NB4 (cell line): ENCODE results near the gene SERPINE3.

Experiments used
- DNase-seq: peaks from one replicate; pipeline ENCODE4 v3.0.0; 2010; ENCODE audit warnings: low read depth
- H3K4me3 ChIP-seq: one replicate; pipeline ENCODE4 v1.5.1; 2011; ENCODE audit warnings: mild to moderate bottlenecking, low read depth, low read length, moderate library complexity
- MAX ChIP-seq: IDR thresholded peaks from 2 replicates; pipeline ENCODE4 v1.6.1; 2011; ENCODE audit warnings: low read depth, low read length
- MYC ChIP-seq: IDR thresholded peaks from 2 replicates; pipeline ENCODE4 v1.6.1; 2011; ENCODE audit warnings: low read depth, low read length
- POLR2A ChIP-seq: IDR thresholded peaks from 2 replicates; pipeline ENCODE4 v1.6.1; 2011; ENCODE audit warnings: mild to moderate bottlenecking; ENCODE audit not compliant: insufficient read length; ENCODE audit errors: extremely low read depth
- TF ChIP-seq, protein P1 (sequence below): IDR thresholded peaks from one replicate; pipeline ENCODE4 v1.5.1; 2012; ENCODE audit warnings: low read depth, low read length

Gene SERPINE3

GRCh38 chr13:51328488-51328887 lies 11.0 kb upstream of the SERPINE3 start:
- no peak for TF ChIP-seq POLR2A
- TF ChIP-seq, protein P1, sequence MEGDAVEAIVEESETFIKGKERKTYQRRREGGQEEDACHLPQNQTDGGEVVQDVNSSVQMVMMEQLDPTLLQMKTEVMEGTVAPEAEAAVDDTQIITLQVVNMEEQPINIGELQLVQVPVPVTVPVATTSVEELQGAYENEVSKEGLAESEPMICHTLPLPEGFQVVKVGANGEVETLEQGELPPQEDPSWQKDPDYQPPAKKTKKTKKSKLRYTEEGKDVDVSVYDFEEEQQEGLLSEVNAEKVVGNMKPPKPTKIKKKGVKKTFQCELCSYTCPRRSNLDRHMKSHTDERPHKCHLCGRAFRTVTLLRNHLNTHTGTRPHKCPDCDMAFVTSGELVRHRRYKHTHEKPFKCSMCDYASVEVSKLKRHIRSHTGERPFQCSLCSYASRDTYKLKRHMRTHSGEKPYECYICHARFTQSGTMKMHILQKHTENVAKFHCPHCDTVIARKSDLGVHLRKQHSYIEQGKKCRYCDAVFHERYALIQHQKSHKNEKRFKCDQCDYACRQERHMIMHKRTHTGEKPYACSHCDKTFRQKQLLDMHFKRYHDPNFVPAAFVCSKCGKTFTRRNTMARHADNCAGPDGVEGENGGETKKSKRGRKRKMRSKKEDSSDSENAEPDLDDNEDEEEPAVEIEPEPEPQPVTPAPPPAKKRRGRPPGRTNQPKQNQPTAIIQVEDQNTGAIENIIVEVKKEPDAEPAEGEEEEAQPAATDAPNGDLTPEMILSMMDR: no peak
- TF ChIP-seq MAX: no peak
- no peak for TF ChIP-seq MYC
- no peak overlapping the region for H3K4me3 ChIP-seq
- DNase-seq: no peak

GRCh38 chr13:51329606-51330005 lies 9.9 kb upstream of the SERPINE3 start:
- TF ChIP-seq MYC (no peak), MAX (no peak), POLR2A (no peak)
- TF ChIP-seq, protein P1: no peak
- no peak overlapping the region for H3K4me3 ChIP-seq
- peak; percentile 45 for DNase-seq

DNA sequence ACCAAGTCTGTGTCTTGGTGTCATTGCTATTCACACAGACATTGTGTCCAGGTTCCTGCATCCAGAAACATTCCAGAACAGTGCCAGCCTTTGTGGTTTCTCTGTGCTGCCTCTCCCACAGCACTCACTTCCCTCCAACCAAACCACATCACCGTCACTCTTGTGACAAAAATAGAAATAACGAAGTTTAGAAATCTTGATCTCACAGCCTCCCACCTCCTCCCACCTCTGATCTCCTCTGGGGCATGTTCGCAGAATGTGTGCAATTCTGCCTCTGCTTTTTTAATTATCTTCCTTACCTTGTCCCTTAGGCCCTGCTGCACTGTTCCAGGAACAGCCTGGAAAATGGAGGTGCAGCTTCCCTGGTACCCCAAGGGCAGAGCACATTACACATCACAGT lies 8.7 kb upstream of the SERPINE3 start:
- TF ChIP-seq POLR2A (no peak), MAX (0 out of 2 replicates have a peak, but pooled peaks have one; percentile 48), MYC (peak; percentile 17; the same call in 1 of the 2 replicates)
- TF ChIP-seq, protein P1: no peak
- H3K4me3 ChIP-seq: no peak overlapping the region
- DNase-seq: peak; percentile 87

GRCh38 chr13:51331354-51331861 lies 8.1 kb upstream of the SERPINE3 start:
- no peak for TF ChIP-seq POLR2A
- TF ChIP-seq MAX: no peak
- TF ChIP-seq MYC: no peak
- TF ChIP-seq, protein P1: no peak
- no peak overlapping the region for H3K4me3 ChIP-seq
- peak; percentile 43 for DNase-seq

- no peak overlapping the region for H3K4me3 ChIP-seq
- DNase-seq: no peak
- no peak for TF ChIP-seq MAX
- TF ChIP-seq POLR2A: no peak
- no peak for TF ChIP-seq MYC
- TF ChIP-seq, protein P1: no peak
These were observed 6.7 kb upstream of the SERPINE3 start for GRCh38 chr13:51332566-51333361.
